ENCODE results near the gene CLDN4.
"Not testable (repeated sequence)": the region's sequence is repeated elsewhere in the genome, so short reads cannot be mapped to it uniquely, and the experiment has no call there.

Gene CLDN4

DNA sequence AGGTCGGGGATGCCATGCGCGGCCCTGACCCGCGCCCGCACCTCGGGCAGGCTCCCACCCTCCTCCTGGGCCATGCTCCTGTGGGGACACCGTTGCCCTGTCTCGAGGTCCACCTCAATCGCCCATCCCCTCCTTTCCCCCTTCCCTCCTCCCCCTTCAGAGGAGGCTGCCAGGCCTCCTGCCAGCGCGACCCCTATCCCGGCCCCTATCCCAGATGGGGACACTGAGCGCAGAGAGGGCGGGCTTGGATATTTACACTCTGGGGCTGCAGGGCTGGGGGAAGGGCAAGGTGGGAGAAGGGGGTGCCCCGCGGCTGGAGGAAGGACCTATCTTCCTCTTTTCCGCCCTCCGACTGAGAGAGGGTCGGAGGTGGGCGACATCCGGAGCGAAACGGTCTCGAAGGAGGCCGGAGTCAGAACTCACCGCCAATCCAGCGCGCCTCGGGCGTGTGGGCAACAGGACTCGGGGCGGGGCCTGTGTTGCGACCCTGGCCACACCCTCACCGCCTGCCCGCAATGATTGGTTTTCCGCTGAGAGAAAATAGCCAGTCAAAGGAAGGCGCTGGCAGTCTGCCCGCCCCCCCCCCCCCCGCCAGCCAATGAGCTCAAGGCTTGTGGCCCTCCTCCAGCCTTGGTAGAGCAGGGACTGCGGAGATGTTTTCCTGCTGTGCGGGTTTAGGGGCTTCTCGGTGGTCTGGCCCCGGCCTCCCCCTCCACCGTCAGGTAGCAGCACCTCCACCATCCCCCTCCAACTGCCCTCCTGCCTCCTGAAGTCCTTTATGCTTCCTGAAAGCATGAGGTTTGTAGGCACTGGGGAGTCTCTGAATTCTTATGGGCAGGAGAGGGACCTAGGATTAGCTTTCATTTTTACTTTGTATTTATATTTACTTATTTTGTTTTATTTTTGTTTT, 11.5 kb downstream of the CLDN4 start, which contains the start of gene METTL27:
TSS of gene METTL27 (minus strand) at position 450 of the 910 bp plus-strand sequence. CDS start at position 74, 376 bp downstream.
- CTCF ChIA-PET: interaction anchor here (0.8 kb wide), 1 partner anchor 12 kb away, joined by 4 read pairs; no protein-coding TSS in a partner anchor
- DNase-seq: peak; percentile 96
- Mint-ChIP-seq H3K4me3 (peak within 1 kb of the TSS; percentile 79), H3K36me3 (no peaks in the 10 kb centered on the region), H3K9me3 (no peaks in the 10 kb centered on the region), H3K27ac (peak within 1 kb of the TSS; percentile 62), H3K4me1 (peaks cover 21% of the 10 kb centered on the region), H3K27me3 (peaks cover 20% of the 10 kb centered on the region)

- H3K4me3 Mint-ChIP-seq: peak overlapping the region; percentile 2
- H3K27me3 Mint-ChIP-seq: peaks cover 26% of the 10 kb centered on the region
- no peaks in the 10 kb centered on the region for H3K36me3 Mint-ChIP-seq
- H3K9me3 Mint-ChIP-seq: no peaks in the 10 kb centered on the region
- DNase-seq: no peak
- H3K4me1 Mint-ChIP-seq: peaks cover 16% of the 10 kb centered on the region
- no peak overlapping the region for H3K27ac Mint-ChIP-seq
- CTCF ChIA-PET: interaction anchor here (1.4 kb wide), 1 partner anchor 11 kb away, joined by 6 read pairs; no protein-coding TSS in a partner anchor
Observed at GRCh38 chr7:73844131-73844547, 13.3 kb downstream of the CLDN4 start.

- no peaks in the 10 kb centered on the region for H3K36me3 Mint-ChIP-seq
- no peaks in the 10 kb centered on the region for H3K9me3 Mint-ChIP-seq
- CTCF ChIA-PET: interaction anchor here (1.4 kb wide), 1 partner anchor 10 kb away, joined by 6 read pairs; no protein-coding TSS in a partner anchor
- H3K27ac Mint-ChIP-seq: no peak overlapping the region
- H3K4me3 Mint-ChIP-seq: no peak overlapping the region
- DNase-seq: no peak
- peaks cover 34% of the 10 kb centered on the region for H3K27me3 Mint-ChIP-seq
- peaks cover 16% of the 10 kb centered on the region for H3K4me1 Mint-ChIP-seq
Observed at GRCh38 chr7:73844848-73845460, 14.2 kb downstream of the CLDN4 start.

GRCh38 chr7:73845701-73846195, 15.0 kb downstream of the CLDN4 start:
- Mint-ChIP-seq H3K27me3 (peaks cover 42% of the 10 kb centered on the region), H3K4me1 (peaks cover 19% of the 10 kb centered on the region)
- CTCF ChIA-PET, H3K27ac Mint-ChIP-seq, H3K36me3 Mint-ChIP-seq, DNase-seq, H3K9me3 Mint-ChIP-seq, H3K4me3 Mint-ChIP-seq: not testable (repeated sequence)

DNA sequence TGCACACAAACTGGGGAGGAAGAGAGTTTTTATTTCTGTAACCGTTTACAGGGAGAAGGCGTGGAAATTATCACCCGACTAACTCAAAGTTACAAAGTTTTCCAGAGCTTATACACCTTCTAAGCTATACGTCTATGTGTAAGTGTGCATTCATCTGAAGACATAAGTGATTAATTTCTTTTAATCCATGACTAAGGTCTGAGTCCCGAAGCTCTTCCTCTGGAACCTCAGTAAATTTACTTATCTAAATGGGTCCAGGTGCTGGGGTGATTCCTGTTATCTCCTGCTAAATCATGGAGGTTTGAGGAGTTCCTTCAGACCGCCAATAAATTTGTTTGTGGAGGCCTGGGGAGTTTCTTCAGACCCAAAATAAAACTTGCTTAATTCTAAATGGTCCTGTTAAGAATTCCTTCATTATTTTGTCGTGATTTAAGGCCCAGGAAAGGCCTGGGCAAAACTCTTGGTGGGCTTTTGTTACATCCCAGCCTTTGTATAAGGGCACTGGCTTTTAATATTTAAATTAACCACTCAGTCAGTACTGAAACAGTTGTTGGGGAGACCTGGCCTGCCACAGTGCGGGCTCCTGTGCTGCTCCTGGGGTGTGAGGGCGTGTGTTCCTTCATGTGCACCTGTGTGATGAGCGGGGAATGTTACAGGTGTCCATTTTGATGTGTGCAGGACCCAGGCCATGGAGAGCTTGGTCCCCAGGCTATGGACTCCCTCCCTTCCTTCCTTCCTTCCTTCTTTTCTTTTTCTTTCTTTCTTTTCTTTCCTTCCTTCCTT, 17.3 kb downstream of the CLDN4 start:
- H3K27ac Mint-ChIP-seq: no peak overlapping the region
- no peak for DNase-seq
- CTCF ChIA-PET: interaction anchor here (1.0 to 1.5 kb wide), 3 partner anchors 8 to 36 kb away, joined by 3 to 4 read pairs (median 4); no protein-coding TSS in a partner anchor
- peaks cover 24% of the 10 kb centered on the region for H3K4me1 Mint-ChIP-seq
- H3K9me3 Mint-ChIP-seq: no peaks in the 10 kb centered on the region
- H3K4me3 Mint-ChIP-seq: no peak overlapping the region
- peaks cover 56% of the 10 kb centered on the region for H3K27me3 Mint-ChIP-seq
- no peaks in the 10 kb centered on the region for H3K36me3 Mint-ChIP-seq

DNA sequence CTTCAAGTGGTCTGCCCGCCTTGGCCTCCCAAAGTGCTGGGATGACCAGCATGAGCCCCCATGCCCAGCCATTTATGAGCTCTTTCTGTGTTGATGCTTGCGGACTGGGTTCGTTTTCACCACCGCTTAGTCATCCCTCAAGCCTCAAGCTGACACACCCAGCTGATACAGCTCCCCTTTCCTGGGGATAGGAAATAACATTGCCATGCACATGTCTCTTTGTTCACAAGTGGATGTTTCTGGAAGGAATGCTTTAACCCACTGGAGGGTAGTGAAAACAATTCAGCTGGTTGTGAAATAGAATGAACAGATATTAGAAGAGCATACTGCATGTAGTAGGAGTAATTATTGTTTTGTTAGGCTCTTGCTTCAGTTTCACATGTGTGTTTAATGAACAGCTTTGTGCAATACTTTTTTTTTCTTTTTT, 20.0 kb downstream of the CLDN4 start:
- CTCF ChIA-PET: interaction anchor here (0.6 to 1.2 kb wide), 3 partner anchors 111 to 244 kb away, joined by 3 to 5 read pairs (median 3); no protein-coding TSS in a partner anchor
- Mint-ChIP-seq H3K27ac (no peak overlapping the region), H3K4me3 (no peak overlapping the region), H3K4me1 (peaks cover 22% of the 10 kb centered on the region), H3K9me3 (no peaks in the 10 kb centered on the region), H3K27me3 (peaks cover 65% of the 10 kb centered on the region), H3K36me3 (no peaks in the 10 kb centered on the region)
- DNase-seq: no peak

DNA sequence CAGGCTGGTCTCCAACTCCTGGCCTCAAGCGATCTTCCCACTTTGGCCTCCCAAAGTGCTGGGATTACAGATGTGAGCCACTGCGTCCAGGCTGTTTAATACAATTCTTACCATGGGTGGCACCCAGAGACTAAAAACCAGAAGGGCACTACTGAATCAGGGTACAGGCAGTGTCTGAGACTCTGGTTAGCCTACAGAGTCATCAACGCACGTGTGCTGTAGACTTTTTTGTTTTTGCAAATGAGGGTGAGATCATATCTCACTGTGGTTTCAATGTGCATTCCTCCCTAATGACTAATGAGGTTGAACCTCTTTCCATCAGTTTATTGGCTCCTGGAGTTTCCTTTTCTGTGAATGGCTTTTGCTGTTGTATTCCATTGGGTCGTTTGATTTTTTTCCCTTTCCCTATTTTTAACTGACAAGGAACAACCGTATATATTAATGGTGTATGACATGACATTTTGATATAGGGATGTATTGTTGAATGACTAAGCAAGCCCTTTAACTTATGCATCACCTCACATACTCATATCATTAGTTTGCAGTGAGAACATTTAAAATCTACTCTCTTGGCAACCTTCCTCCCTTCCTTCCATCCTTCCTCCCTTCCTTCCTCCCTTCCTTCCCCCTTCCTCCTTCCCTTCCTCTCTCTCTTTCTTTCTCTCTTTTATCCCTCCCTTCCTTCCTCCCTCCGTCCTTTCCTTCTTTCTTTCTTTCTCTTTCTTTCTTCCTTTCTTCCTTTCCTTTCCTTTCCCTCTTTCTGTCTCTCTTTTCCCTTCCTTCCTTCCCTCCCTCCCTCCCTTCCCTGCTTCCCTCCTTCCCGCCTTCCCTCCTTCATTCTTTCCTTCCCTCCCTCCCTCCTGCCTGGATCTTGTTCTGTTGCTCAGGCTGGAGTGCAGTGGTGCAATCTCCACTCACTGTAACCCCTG, 20.9 kb downstream of the CLDN4 start:
- peaks cover 23% of the 10 kb centered on the region for H3K4me1 Mint-ChIP-seq
- no peaks in the 10 kb centered on the region for H3K9me3 Mint-ChIP-seq
- CTCF ChIA-PET: interaction anchor here (1.2 kb wide), 1 partner anchor 175 kb away, joined by 5 read pairs; no protein-coding TSS in a partner anchor
- no peaks in the 10 kb centered on the region for H3K36me3 Mint-ChIP-seq
- H3K4me3 Mint-ChIP-seq: no peak overlapping the region
- H3K27ac Mint-ChIP-seq: no peak overlapping the region
- H3K27me3 Mint-ChIP-seq: peaks cover 72% of the 10 kb centered on the region
- DNase-seq: no peak

DNA sequence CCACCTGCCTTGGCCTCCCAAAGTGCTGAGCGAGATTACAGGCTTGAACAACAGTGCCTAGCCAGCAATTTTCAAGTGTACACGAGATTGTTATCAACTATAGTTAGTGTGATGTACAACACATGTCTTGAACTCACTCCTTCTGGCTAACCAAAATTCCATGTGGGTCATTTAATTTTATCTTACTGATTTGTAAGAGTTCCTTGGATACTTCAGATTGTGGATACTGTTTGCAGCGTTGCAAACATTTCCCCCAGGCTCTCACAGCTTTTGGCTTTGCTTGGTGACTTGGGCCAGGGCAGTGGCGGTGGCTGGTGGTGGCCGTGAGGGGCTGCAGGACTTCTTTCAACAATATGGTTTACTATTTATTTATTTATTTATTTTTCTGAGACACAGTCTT, 21.7 kb downstream of the CLDN4 start:
- Mint-ChIP-seq H3K4me1 (peaks cover 23% of the 10 kb centered on the region), H3K4me3 (no peak overlapping the region), H3K36me3 (no peaks in the 10 kb centered on the region), H3K27me3 (peaks cover 80% of the 10 kb centered on the region), H3K27ac (no peak overlapping the region), H3K9me3 (no peaks in the 10 kb centered on the region)
- no peak for DNase-seq
- CTCF ChIA-PET: no interaction called here

DNA sequence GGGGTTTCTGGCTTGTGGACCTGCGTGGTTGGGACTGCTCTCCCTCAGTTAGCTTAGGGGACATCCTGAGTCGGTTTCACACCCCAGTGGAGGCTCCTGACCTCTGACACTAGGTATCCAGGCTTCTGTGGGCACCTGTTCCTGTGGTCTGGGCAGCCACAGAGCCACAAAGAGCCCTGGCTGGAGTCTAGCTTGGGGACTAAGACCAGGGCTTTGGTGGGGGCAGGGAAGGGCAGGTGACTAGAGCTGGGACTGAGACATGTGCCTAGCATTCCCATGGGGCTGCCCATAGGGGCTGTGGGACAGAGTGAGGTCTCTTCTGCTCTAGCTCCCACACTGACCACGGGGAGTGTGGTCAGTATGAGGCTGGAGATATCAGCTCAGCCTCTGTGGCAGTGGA, 26.1 kb downstream of the CLDN4 start:
- Mint-ChIP-seq H3K4me1 (peaks cover 10% of the 10 kb centered on the region), H3K9me3 (no peaks in the 10 kb centered on the region), H3K27ac (peak overlapping the region; percentile 2), H3K4me3 (no peak overlapping the region), H3K27me3 (peaks cover 62% of the 10 kb centered on the region), H3K36me3 (no peaks in the 10 kb centered on the region)
- CTCF ChIA-PET: interaction anchor here (0.7 to 4.7 kb wide), 5 partner anchors 10 to 1196 kb away, joined by 3 to 36 read pairs (median 4); no protein-coding TSS in a partner anchor
- DNase-seq: no peak

DNA sequence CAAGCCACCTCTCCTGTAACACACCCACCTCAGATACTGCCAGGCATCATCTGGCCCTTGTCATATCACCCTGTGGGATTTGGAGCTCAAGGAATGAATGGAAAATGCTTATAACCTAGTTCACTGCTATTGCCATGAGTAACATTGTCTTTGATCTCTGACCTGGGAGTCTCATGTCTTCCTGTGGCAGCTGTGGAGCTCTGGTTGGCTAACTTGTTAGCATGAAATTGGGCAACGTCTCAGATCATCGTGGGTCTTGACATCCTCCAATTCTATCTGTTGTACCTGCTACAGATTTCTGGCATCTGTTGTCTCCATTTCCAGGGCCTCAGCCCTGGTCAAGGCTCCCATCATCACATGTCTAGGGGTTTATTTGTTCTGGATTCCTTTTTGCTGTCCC, 28.0 kb downstream of the CLDN4 start:
- DNase-seq: no peak
- Mint-ChIP-seq H3K36me3 (no peaks in the 10 kb centered on the region), H3K4me3 (no peak overlapping the region), H3K27ac (no peak overlapping the region), H3K27me3 (peaks cover 44% of the 10 kb centered on the region), H3K9me3 (no peaks in the 10 kb centered on the region), H3K4me1 (peaks cover 7% of the 10 kb centered on the region)
- CTCF ChIA-PET: interaction anchor here (1.4 kb wide), 1 partner anchor 167 kb away, joined by 5 read pairs; no protein-coding TSS in a partner anchor

GRCh38 chr7:73860859-73861258, 30.1 kb downstream of the CLDN4 start, which contains the start of gene TMEM270:
TSS of gene TMEM270 (plus strand) at chr7:73861159. CDS start at chr7:73861195, 36 bp downstream.
- H3K4me1 Mint-ChIP-seq: no peaks in the 10 kb centered on the region
- no peak within 1 kb of the TSS for H3K4me3 Mint-ChIP-seq
- H3K9me3 Mint-ChIP-seq: no peaks in the 10 kb centered on the region
- CTCF ChIA-PET: no interaction called here
- H3K27me3 Mint-ChIP-seq: peaks cover 27% of the 10 kb centered on the region
- H3K27ac Mint-ChIP-seq: no peak within 1 kb of the TSS
- DNase-seq: no peak
- H3K36me3 Mint-ChIP-seq: no peaks in the 10 kb centered on the region

- H3K36me3 Mint-ChIP-seq: no peaks in the 10 kb centered on the region
- H3K9me3 Mint-ChIP-seq: no peaks in the 10 kb centered on the region
- CTCF ChIA-PET: no interaction called here
- DNase-seq: no peak
- H3K4me1 Mint-ChIP-seq: no peaks in the 10 kb centered on the region
- peaks cover 23% of the 10 kb centered on the region for H3K27me3 Mint-ChIP-seq
- no peak overlapping the region for H3K4me3 Mint-ChIP-seq
- H3K27ac Mint-ChIP-seq: no peak overlapping the region
Observed at GRCh38 chr7:73861305-73861704, 30.5 kb downstream of the CLDN4 start.

Data from activated naive CD4-positive, alpha-beta T cell treated with anti-CD3 and anti-CD28 coated beads, Interleukin-2, amount 10 ng/mL, durations not matched to agents 7 days and 5 days (primary cell).